NCI-H748 (cell line): ENCODE data around the gene TRIM23.
A peak's percentile ranks its signal among the peaks of the same experiment; 100 is the strongest.
"Not testable (repeated sequence)": the region's sequence is repeated elsewhere in the genome, so short reads cannot be mapped to it uniquely, and the experiment has no call there.

ENCODE experiments used
- DNase-seq: peaks from one replicate; lab custom pipeline; 2025; ENCODE audit not compliant: unreplicated experiment; lab: John Stamatoyannopoulos, UW

Gene TRIM23

DNA sequence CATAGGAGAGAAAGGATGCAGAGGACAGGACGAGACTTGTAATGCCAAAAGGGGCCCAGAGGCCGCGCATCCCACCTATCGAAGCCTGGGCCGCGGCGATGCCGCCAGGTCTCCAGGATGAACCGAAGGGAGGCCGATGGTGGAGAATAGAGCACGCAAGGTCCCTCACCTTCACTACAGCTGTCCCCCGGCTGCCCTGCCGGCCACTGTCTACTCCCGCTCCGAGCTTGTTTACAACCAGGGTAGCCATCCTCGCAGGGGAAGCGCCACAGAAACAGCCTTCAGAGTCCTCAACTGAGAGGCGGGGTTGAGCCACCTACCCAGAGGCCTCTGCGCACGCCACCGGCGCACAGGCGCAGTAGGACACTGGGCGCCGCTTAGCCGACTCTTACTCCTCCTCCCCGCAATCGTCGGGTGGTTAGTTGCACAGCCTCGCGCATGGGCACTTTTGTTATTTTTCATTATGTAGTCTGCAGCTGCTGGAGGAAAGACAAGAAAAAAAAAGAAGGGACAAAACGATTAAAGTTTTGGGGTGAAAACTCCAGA is at the start of gene TRIM23:
Gene TRIM23, minus strand, starts transcription at position 309 of the 546 bp plus-strand sequence. Its CDS starts 59 bp downstream, at position 250.
- DNase-seq: peak; percentile 95

GRCh38 chr5:65672796-65673195 is 48.7 kb upstream of the TRIM23 start:
- DNase-seq: no peak

GRCh38 chr5:65668696-65669095 is 44.6 kb upstream of the TRIM23 start:
- no peak for DNase-seq

DNA sequence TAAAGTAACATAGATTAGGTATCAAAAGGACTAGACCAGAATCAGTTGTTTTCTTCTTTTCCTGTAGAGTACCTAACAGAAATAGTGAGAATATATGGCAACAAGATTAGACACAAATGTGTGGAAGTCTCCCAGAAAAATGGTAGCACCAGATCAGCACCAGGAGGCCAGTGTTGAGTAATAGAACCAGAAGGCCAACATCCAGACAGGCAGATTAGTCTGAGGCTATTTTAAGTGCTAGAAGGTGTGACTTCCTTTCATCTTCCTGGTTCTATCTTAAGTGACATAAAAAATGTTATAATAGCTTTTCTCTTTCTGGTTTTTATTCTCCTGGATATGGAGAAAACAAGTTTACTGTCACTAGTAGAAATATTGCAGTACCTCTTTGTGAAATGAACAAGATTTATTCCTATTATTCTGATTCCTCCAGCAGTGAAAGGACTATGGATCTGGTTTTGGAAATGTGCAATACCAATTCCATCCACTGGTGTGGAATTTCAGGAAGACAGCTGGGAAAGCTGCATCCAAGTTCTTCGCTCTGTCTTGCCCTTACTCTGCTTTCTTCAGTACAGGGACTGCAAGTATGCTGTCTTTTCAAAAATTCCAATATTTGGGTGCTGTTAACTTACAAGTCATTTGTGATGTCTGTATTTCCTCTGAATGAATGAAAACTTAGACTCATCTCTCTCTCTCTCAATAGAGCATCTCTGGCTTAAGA is 39.8 kb upstream of the TRIM23 start:
- DNase-seq: no peak

GRCh38 chr5:65654713-65655112 is 30.6 kb upstream of the TRIM23 start:
- no peak for DNase-seq

GRCh38 chr5:65651144-65651543 is 27.0 kb upstream of the TRIM23 start:
- no peak for DNase-seq

- no peak for DNase-seq
These were observed 23.8 kb upstream of the TRIM23 start for GRCh38 chr5:65647941-65648340.

DNA sequence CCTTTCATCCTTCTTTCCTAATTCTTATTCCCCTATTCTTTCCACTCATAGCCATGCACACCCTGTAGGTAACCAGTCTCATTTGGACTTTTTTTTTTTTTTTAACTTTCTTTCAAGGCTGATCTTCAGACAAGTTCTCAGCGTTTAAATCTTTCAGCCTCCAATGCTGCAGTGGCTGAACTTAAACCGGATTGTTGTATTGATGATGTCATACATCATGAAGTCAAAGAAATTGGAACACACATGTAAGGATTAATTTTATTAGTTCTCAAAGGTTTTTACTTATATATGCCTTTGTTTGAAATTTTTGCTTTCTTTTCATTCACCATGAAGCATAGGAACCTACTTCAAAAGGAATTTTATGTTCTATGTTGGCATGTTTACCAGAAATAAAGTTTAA is 22.8 kb upstream of the TRIM23 start:
- DNase-seq: no peak

- DNase-seq: no peak
These were observed 16.1 kb upstream of the TRIM23 start for GRCh38 chr5:65640240-65640639.

- DNase-seq: no peak
These were observed 6.8 kb upstream of the TRIM23 start for GRCh38 chr5:65630981-65631380.

- DNase-seq: peak; percentile 4
These were observed 1.6 kb upstream of the TRIM23 start for GRCh38 chr5:65625743-65626142.

DNA sequence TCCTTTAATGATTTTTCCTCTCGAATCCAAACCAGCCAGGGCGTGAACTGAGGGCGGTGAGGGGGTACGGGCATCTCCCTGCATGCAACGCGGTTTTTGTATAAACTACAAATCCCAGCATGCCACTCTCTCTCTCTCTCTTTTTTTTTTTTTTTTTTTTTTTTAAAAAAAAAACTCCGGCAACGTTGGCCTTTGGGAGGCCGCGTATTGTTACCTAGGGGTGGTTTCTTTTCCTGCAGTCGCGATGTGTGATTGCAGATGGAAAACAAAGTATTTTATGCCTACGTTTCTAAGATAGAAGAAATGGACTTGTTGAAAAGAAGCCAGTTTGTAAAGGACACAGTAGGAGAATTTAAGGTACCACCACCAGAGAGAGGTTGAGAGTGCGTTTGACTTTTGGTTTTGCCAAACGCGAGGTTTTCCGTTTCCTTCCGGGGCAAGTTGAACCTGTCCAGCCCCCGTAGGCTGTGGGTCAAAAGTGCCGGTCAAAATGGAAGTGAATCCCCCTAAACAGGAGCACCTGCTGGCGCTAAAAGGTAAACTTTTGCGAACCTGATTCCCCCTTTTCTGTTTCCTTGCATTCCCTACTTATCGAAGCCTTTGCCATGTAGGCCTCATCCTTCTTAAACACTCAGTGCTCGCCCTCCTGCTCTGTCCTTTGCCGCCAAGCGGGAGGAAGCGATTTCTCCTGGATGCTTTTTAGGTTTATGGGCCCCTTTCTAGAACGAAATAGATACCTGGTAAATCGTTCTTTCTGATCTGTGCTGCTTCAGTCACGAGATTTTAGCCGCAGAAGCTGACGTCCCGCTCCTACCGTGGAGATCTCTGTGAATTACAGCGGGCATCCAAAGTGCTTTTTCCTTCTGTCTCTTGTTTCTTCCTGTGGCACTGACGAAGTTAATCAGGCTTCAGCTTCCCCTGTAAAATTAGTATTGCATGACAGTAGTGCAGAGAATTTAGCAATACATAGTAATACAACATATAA is 730 bp upstream of the TRIM23 start, which contains the start of the genes SHLD3 and TRAPPC13:
Gene SHLD3, plus strand, starts transcription at position 457 of the 985 bp plus-strand sequence. CDS start 4,561 bp downstream, outside the sequence.
Gene TRAPPC13, plus strand, starts transcription at position 457 of the 985 bp plus-strand sequence. Its CDS starts 34 bp downstream, at position 491.
- peak; percentile 94 for DNase-seq

DNA sequence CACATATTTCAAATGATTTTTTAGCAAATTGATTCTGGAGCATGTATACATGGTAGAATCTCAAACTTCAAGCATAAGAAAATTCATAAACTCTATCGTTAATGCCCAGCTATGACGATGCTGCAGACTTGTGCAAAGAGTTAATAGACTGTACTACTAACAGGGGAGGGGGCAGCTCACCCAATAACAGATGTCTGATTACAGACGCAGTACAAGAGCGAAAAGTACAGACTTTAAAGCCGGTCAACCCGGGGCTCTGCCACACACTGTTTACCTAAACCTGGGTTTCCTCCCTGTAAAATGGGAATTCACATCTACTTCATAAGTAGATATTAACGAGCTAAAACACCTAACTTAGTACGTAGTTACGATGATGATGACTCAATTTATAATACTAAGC is 651 bp downstream of the TRIM23 start:
- DNase-seq: peak; percentile 14

DNA sequence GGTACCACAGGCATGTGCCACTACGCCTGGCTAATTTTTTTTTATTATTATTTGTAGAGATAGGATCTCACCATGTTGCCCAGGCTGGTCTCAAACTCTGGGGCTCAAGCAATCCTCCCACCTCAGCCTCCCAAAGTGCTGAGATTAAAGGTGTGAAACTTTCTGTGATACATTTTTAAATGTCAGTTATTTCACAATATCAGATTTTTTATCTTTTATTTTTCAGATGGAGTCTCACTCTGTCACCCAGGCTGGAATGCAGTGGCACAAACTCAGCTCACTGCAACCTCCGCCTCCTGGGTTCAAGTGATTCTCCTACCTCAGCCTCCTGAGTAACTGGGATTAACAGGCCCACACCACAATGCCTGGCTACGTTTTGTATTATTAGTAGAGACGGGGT is 2.2 kb downstream of the TRIM23 start:
- DNase-seq: not testable (repeated sequence)

DNA sequence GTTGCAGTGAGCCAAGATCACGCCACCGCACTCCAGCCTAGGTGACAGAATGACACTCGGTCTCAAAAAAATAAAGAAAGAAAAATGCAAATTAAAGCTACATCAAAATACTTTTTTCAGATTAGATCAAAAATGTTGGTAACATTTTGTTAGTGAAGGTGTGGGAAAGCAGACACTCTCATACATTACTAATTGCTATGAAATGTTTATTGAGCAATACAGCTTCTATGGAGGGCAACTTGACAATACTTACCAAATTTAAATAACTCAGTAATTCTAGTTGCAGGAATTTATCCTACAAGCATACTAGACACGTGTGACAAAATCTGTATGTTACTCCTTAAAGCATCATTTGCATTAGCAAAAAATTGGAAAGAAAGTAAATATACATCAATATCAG is 4.1 kb downstream of the TRIM23 start:
- DNase-seq: no peak

- DNase-seq: no peak
These were observed 11.7 kb downstream of the TRIM23 start for GRCh38 chr5:65612298-65612907.

DNA sequence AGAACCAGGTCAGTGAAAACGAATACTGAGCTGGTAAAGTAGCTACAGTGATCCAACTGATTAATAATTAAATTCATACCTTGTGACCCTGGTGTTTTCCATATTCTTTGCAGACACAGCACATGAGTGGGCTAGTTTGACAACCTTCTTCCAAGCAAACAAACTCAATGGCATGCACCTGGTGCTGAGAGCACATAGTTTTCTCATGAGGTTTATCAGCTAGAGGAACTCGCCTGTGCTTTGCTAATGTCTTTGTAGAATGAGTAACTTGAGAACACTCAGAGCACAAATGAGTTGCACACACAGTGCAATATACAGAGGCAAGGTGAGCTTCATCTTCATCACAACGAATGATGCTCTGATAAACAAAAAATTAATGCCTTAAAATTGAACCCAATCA is 12.6 kb downstream of the TRIM23 start:
- peak; percentile 8 for DNase-seq

DNA sequence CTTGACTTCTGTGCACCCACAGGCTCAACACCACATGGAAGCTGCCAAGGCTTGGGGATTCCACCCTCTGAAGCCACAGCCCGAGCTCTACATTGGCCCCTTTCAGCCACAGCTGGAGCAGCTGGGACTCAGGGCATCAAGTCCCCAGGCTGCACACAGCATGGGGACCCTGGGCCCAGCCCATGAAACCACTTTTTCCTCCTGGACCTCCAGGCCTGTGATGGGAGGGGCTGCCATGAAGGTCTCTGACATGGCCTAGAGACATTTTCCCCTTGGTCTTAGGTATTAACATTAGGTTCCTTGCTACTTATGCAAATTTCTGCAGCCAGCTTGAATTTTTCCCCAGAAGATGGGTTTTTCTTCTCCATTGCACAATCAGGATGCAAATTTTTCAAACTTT is 22.4 kb downstream of the TRIM23 start:
- not testable (repeated sequence) for DNase-seq

DNA sequence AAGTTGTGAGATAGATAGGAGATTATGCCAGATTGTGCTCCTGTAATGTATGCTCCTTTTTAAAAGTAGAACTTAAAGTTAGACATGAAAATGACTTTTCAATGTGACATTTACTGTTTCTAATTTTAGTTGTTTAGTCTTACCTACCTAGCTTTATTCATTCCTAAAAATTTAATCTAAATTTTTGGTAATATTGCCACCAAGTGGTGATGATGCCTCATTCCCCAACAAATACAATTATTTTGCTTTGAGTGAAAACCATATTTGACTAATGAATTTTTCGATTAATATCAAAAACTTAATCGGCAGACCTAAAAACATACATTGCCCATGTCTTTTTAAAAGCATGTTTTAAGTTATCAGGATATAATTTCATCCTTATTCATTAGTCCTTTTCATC is 35.4 kb downstream of the TRIM23 start:
- no peak for DNase-seq

DNA sequence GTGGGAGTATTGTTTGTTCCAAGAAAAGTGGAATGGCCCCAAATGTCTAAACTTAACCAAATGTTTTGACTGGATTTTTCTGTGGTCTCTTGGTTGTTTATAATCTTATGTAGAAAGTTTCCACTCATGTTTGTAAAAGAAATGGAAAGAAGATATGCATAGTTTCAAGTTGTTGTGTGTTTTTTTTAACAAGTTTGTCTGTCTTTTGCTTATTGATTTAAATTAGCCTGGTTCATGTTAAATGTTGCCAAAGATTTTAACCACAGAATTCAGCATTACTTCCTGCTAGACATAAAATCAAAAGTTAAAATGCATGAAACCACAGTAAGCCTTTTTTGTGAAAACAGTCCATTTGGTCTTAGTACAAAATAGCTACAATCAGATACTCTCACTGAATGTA is 47.0 kb downstream of the TRIM23 start:
- DNase-seq: no peak
